NCI-H82 treated with DMSO at 0.1 percent for 48 hours (cell line): ENCODE results near the gene PAF1.
A peak's percentile ranks its signal among the peaks of the same experiment; 100 is the strongest.

Experiments used
- DNase-seq: peaks from one replicate; lab custom pipeline; 2025; ENCODE audit not compliant: unreplicated experiment; lab: John Stamatoyannopoulos, UW

The PAF1 gene

DNA sequence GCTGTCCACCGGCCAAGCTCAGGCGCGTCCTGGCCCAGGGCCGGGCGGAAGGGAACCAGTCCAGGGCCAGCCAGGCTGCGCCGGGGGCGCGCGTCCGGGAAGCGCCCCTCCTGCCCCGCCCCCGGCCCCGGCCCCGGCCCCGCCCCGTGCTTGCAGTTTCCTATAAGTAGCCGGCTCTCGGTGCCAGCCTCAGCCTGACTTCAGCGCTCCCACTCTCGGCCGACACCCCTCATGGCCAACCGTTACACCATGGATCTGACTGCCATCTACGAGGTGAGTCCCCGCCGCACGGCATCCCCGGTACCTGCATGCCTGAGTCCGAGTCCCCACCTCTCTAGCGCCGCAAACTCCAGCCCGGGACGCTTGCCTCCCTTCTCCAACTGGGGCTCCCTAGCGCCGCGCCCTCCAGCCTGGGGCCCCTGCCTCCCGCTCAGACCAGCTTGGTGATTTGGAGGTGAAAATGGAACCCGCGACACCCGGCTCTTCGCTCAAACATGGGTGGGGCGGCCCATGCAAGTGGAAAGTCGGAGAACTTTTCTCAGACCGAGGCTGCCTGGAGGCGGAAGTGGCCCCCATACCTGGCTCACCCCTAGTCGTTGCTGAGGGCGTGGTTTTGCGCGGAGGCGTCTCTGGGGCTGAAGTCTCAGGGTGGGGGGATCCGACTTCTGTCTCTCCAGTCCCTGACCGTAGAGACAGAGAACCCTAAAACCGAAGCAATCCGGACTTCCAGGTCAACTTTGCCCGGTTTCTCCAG lies 15.9 kb upstream of the PAF1 start, which contains the start of gene ZFP36:
Gene ZFP36 (plus strand): TSS at position 192 of the 754 bp plus-strand sequence. CDS start 58 bp downstream, at position 250.
- no peak for DNase-seq

DNA sequence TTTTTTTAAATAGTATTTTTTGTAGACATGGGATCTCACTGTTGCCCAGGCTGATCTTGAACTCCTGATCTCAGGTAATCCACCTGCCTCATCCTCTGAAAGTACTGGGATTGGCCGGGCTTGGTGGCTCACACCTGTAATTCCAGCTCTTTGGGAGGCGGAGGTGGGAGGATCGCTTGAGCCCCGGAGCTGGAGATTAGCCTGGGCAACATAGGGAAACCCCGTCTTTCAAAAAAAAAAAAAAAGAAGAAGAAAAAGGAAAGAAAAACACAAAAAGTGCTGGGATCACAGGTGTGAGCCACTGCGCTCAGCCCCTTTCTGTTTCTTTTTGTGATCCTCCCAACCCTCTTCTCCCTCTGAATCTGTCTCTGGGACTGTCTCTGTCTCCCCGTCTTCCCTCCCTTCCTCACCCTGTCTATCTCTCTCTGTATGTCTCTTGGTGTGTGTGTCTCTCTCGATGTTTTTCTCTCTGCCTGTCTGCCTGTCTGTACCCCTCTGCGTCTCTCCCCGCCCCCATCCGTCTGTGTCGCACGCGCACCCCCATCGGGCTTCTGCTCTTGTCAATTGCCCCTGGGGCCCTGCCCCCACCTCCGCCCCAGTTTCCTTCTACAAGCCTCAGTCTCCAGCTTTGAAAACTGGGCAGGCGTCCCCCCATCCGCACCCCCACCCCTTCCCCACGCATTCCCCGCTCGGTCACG lies 15.2 kb upstream of the PAF1 start:
- DNase-seq, result no peak

DNA sequence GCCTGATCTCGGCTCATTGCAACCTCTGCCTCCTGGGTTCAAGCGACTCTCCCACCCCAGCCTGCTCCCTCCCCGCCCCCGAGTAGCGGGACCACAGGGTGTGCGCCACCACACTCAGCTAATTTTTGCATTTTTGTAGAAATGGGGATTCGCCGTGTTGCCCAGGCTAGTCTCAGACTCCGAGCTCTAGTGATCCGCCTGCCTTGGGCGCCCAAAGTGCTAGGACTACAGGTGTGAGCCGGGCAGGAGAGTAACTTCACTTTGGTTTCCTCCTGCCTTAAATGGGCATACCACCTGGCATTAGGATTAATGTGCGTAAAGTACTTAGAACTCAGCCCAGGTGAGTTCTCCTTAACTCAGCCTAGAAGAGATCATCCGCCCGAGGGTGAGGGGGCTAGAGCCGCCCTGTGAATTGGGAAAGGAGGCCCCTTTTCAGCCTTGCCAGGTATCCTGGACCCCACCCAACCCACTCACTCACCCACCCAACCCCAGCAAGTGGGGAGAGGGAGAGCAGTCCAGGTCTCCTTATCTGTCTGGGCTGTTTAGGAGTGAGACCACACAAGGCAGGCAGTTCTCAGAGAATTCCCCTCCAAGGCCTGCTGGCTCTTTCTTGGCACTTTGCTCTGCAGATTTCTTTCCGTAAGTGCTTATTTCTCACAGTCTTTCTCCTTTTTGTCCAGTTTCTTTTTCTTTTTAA lies 14.5 kb upstream of the PAF1 start:
- no peak for DNase-seq

GRCh38 chr19:39403331-39404312 lies 12.7 kb upstream of the PAF1 start:
- DNase-seq, result peak; percentile 94

- no peak for DNase-seq
Measured at GRCh38 chr19:39402346-39403300, 11.7 kb upstream of the PAF1 start.

GRCh38 chr19:39401549-39402345 lies 10.8 kb upstream of the PAF1 start:
- no peak for DNase-seq

DNA sequence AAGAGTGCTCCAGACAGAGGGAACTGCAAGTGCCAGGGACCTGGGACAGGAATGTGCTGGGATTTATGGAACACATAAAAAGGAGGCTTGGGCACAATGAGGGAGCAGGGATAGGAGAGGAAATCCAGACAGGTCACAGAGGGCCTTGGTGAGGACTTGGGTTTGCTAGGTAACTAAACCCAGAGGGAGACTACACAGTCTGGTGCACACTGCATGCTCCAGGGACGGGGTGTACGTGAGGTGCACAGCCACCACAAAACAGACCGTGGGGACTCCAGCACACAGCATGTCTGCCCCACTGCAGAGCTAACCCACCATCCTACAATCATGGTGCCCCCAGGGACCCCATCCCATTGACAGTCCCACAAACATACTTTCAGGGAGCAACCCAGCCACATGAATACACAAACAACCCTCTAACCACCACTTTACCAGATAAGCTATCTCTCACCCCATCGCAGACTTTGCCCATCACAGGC lies 10.2 kb upstream of the PAF1 start:
- no peak for DNase-seq

DNA sequence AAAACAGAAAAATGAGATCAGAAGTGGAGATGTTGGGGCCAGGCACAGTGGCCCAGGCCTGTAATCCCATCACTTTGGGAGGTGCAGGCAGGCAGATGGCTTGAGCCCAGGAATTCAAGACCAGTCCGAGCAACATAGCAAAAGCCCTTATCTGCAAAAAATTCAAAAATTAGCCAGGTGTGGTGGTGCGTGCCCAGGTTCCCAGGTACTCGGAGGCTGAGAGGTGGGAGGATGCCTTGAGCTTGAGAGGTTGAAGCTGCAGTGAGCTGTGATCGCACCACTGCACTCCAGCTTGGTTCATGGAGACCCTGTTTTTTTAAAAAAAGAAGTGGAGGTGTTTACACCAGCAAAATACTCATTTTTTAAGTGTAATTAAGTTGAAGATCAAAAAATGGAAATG lies 9.2 kb upstream of the PAF1 start:
- no peak for DNase-seq

- DNase-seq, result no peak
Measured at GRCh38 chr19:39399668-39400050, 8.8 kb upstream of the PAF1 start.

DNA sequence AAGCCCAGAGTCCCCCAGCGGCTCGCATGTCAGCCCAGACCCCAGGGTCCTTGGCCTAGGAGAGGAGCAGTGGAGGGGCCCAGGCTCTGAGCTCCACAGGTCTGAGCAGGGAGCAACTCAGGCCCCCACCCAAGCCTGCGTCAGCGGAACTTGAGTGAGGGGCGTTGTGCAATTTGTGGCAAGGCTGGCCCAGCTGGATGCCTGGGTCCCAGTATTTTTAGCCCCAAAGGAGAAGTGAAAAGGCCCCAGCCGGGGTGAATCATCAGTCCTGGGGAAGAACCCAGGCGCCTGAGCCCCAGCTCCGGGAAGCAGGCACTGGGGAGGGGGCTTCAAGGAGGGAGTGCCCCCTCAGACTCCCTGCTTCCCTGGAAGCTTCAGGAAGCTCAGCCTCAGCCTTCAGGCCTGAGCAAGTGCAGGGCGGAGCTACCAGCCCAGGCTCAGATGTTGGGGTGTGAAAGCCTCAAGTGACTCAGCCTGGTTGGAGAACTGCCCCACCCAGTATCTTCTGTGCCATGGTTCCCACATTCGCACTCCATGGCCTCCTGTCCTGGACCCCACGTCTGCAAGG lies 7.5 kb upstream of the PAF1 start:
- DNase-seq, result no peak

GRCh38 chr19:39397360-39398296 lies 6.7 kb upstream of the PAF1 start:
- DNase-seq, result peak; percentile 38

DNA sequence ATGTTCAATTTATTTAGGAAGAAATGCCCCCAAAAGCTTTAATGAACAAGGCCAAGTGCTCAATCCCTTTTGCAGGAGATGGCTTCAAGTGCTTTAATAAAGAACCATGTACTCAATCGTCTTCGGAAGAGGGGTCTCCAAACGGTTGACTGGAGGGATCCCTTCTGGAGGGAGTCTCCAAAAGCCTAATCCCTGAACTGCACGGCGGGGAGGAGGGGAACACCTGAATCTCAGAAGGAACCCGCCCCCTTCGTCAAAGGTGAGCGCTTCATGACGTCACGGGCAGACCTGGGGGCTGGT lies 505 bp downstream of the PAF1 start:
- DNase-seq, result no peak

GRCh38 chr19:39389631-39390414 lies 1.1 kb downstream of the PAF1 start:
- no peak for DNase-seq

DNA sequence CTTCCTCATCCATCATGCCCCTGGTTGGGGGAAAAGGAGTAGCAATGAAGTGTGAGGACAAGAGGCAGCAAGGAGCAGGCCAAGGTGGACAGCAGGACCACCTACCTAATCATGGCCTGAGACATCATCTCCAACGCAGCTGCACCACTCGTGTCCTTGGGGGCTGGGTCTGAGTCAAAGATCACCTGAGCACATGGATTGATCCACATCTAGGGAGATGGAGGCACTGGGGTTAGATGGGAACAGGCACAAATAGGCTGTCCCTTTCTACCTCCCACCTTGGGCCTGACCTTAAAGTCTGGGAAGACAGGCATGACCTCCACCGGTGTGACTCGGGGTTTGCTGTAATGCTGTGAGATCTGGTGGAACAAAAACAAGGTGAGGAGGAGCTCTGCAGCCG lies 2.2 kb downstream of the PAF1 start:
- no peak for DNase-seq

DNA sequence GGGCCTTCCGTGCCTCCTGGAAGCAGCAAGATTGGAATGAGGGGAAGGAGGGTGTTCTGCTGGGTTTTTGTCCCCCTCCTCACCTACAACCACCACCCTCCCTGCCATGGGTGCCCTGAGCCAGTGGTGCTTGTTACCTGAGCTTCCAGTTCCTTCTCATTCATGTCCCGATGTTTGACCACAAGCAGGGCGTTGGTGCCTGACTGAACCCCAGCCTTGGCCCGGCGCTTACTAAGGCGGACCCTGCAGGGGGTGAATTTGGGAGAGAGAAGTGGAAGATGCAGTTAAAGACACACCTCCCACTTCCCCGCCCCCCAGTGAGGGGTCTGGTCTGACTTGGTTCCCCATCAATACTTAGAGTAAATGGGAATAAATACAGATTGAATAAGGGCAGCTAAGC lies 4.3 kb downstream of the PAF1 start:
- DNase-seq, result no peak

- DNase-seq, result no peak
Measured at GRCh38 chr19:39385629-39386411, 5.1 kb downstream of the PAF1 start.
